Effector memory CD4-positive, alpha-beta T cell (primary cell): ENCODE results near the gene KLF16.

Source experiments
- DNase-seq, 3 donors: peaks; one replicate each; pipeline ENCODE4 v3.0.0-alpha.2; 2020
- H3K27ac ChIP-seq: 2 replicates; pipeline ENCODE4 v1.7.0; 2013; ENCODE audit warnings: mild to moderate bottlenecking, low read length, moderate library complexity; ENCODE audit not compliant: insufficient read depth, poor library complexity, severe bottlenecking
- H3K27me3 ChIP-seq: replicated peaks from 2 replicates; pipeline ENCODE4 v1.7.0; 2013; ENCODE audit warnings: mild to moderate bottlenecking, low read length; ENCODE audit not compliant: insufficient read depth, control insufficient read depth, poor library complexity, severe bottlenecking
- H3K36me3 ChIP-seq: 2 replicates; pipeline ENCODE4 v1.7.0; 2013; ENCODE audit warnings: mild to moderate bottlenecking, low read length, moderate library complexity; ENCODE audit not compliant: control insufficient read depth, insufficient read depth
- H3K4me1 ChIP-seq: 2 replicates; pipeline ENCODE4 v1.7.0; 2013; ENCODE audit warnings: low read length, mild to moderate bottlenecking; ENCODE audit not compliant: control insufficient read depth, insufficient read depth, poor library complexity, severe bottlenecking
- H3K4me3 ChIP-seq: 2 replicates; pipeline ENCODE4 v1.7.0; 2013; ENCODE audit warnings: low read length, low read depth, mild to moderate bottlenecking; ENCODE audit not compliant: insufficient read depth, poor library complexity, severe bottlenecking
- H3K9me3 ChIP-seq: 2 replicates; pipeline ENCODE4 v1.7.0; 2013; ENCODE audit warnings: mild to moderate bottlenecking, low read length, moderate library complexity; ENCODE audit not compliant: control insufficient read depth

Gene KLF16

DNA sequence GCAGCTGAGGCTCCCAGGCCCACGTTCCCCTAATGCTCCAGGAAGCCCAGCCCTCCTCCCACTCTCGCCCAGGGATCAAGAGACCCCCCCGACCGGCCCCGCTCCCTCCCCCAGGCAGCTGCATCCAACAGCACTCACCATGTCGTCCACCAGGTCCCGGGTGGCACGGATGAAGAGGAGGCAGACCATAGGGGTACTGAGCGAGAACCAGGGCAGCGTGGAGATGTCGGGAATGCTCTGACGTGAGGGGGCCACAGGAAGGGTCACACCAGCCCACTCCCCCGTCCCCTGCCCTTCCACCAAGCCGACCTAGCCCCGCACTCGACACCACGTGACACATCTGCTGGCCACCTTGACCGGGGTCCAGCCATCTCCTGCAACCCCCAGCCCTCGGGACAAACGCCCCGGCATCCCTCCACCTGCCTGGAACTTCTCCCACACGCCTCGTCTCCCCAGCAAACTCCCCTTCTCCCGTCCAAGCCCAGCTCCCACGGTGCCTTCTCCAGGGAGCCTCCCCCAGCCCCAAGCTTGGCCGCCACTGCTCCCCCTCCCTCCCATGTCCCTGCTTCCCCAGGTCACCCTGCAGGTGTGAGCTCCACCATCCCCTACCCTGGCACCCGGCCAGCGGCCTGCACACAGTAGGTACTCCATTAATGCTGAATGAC lies 56.2 kb downstream of the KLF16 start:
- Histone ChIP-seq H3K4me3 (no peak overlapping the region), H3K36me3 (no peaks in the 10 kb centered on the region), H3K4me1 (peaks cover 7% of the 10 kb centered on the region), H3K27ac (no peak overlapping the region), H3K9me3 (no peaks in the 10 kb centered on the region), H3K27me3 (no peaks in the 10 kb centered on the region)
- no peak for DNase-seq

DNA sequence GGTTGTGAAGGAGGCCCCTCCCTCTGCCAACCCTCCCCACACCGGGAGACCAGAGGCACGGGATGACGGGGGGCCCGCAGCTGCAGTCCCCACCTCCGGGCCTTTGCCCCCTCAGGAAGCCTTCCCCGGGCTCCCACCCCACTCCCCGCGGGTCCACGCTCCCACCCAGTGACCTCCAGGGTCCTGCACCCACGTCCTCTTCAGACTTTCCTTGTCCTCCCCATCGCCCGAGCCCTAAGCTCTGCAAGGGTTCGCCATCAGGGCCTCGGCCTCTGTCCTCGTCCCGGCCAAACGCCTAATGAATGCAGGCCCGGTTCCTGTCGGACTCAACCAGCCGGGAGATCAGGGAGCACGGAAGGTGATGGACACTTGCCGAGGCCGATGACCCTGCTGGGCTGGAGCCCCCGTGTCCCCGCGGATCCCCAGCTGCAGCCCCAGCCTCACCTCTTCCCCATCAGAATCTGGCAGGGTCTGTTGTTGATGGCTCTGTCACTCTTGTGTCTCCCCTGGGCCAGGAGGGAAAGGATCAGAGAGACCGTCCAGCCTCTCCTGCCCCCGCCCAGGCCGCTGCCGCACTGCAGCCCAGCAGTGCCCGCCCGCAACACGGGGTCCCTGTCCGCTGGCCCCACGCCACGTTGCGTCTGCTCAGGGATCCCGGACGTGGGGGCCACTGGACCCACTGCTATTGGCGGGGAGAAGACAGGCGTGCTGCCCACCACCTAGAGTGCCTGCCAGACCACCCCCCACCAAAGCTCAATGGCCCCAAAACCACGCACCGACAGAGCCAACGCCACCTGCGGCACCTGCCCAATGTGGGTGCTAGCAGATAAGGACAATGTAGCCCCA lies 57.0 kb downstream of the KLF16 start:
- H3K27ac ChIP-seq: no peak overlapping the region
- DNase-seq: no peak
- no peaks in the 10 kb centered on the region for H3K9me3 ChIP-seq
- peaks cover under 1% of the 10 kb centered on the region for H3K4me1 ChIP-seq
- H3K4me3 ChIP-seq: no peak overlapping the region
- H3K36me3 ChIP-seq: no peaks in the 10 kb centered on the region
- H3K27me3 ChIP-seq: no peaks in the 10 kb centered on the region

DNA sequence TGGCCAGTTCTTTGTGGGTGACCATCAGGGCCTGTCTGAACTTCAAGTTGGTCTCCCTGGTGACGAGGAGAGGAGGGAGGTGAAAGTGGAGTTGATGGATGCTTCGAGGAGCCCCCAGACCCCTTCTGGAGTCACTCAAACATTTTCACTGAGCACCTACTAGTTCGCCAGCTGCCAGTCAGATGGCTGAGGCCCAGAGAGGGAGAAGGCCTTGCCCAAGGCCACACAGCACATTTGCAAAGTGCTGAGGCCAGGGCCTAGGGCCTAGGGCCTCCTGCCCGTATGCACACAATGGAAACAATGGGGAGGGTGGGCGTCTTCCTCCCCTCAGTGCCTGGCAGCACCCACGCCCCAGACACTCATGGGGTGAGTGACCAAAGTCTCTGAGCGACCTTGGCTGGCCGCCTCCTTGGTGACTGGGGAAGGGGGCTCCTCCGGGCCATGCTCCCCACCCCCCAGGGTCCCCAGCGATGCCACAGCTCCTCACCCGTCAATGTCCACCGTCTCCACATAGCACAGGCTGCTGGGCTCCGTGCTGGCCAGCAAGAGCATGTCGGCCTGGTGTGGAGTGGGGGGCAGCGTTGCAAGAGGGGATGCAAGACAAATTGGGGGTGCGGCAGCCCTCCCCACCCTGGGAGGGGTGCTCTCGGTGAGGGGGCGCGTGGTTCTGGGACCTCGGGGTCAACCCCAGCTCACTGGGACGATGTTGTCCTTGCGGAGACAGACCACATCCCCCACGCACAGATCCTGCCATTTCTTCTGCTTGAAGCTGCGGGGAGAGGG lies 57.8 kb downstream of the KLF16 start:
- Histone ChIP-seq H3K9me3 (no peaks in the 10 kb centered on the region), H3K36me3 (no peaks in the 10 kb centered on the region), H3K27me3 (no peaks in the 10 kb centered on the region), H3K4me3 (no peak overlapping the region), H3K27ac (no peak overlapping the region), H3K4me1 (no peaks in the 10 kb centered on the region)
- DNase-seq: no peak

DNA sequence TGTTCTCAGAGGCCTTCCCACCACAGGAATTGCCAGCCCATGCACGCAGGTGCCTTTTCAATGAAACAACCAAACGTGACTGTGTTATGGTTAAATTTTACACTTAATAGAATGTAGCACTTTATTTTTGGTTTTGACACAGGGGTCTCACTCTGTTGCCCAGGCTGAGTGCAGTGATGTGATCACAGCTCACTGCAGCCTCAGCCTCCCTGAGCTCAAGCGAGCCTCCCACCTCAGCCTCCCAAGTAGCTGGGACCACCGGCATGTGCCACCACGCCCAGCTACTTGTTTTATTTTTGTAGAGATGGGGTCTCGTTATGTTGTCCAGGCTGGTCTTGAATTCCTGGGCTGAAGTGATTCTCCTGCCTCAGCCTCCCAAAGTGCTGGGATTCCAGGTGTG lies 58.5 kb downstream of the KLF16 start:
- no peak for DNase-seq
- H3K27ac ChIP-seq: no peak overlapping the region
- H3K9me3 ChIP-seq: no peaks in the 10 kb centered on the region
- H3K36me3 ChIP-seq: no peaks in the 10 kb centered on the region
- no peak overlapping the region for H3K4me3 ChIP-seq
- H3K4me1 ChIP-seq: no peaks in the 10 kb centered on the region
- no peaks in the 10 kb centered on the region for H3K27me3 ChIP-seq
